ENCODE data around the gene MRRF.

DNA sequence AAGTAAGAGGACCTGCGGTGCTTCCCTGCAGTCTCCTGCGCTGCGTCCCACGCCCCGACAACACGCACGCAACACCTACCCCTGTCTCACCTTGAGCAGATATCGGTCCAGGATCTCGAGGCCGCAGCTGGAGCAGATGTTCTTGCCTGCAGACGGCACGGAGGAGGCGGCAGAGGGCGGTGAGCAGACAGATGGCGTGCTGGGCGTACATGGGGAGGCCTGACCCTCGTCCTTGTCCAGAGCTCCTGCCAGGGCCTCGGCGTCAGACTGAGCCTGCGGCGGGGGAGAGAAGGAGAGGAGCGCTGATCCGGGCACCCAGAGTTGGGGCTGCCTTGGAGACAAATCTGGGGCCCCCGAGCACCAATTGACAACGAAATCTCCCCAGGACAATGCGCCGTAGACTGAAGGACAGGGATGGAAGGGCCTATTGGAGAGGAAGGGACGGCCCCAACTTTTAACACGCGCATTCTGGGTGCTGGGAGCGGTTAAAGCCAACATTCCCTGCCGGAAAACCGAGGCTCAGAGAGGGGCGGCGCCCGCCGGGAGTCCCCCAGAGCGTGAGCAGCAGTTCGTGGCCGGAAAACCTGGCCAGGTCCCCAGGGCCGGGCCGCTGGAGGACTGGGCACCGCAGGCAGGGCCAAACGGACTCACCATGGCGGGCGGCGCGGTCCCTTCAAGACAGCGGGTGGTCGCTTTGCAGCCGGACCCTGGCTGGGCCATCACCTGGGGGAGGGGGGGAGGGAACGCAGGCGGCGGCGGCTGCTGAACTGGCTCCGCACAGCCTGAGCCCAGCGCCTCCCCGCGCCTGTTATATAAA is 37.7 kb upstream of the MRRF start:
- TF ChIP-seq POLR2AphosphoS5 (IDR thresholded peaks at IDR 0.05; ENCODE audit: borderline replicate concordance, low read depth, low read length): no peak
- TF ChIP-seq EZH2 (IDR thresholded peaks at IDR 0.05): peak; percentile 65
